ENCODE data around the gene MBNL2.

Gene MBNL2

GRCh38 chr13:97353927-97354675 lies 132.0 kb downstream of the MBNL2 start:
- DNase-seq: no peak

GRCh38 chr13:97354808-97355207 lies 132.7 kb downstream of the MBNL2 start:
- no peak for DNase-seq

- no peak for DNase-seq
Observed at GRCh38 chr13:97356592-97356991, 134.5 kb downstream of the MBNL2 start.

- DNase-seq: peak; percentile 57
Observed at GRCh38 chr13:97359181-97360057, 137.3 kb downstream of the MBNL2 start.

- no peak for DNase-seq
Observed at GRCh38 chr13:97360610-97361009, 138.5 kb downstream of the MBNL2 start.

- no peak for DNase-seq
Observed at GRCh38 chr13:97364031-97364430, 141.9 kb downstream of the MBNL2 start.

- no peak for DNase-seq
Observed at GRCh38 chr13:97364827-97365226, 142.7 kb downstream of the MBNL2 start.

- no peak for DNase-seq
Observed at GRCh38 chr13:97366172-97366688, 144.1 kb downstream of the MBNL2 start.

GRCh38 chr13:97367016-97367822 lies 145.1 kb downstream of the MBNL2 start:
- DNase-seq: no peak

- DNase-seq: no peak
Observed at GRCh38 chr13:97369261-97369893, 147.2 kb downstream of the MBNL2 start.

GRCh38 chr13:97371486-97372109 lies 149.5 kb downstream of the MBNL2 start:
- DNase-seq: no peak

- no peak for DNase-seq
Observed at GRCh38 chr13:97372936-97373335, 150.8 kb downstream of the MBNL2 start.

- no peak for DNase-seq
Observed at GRCh38 chr13:97373787-97374186, 151.7 kb downstream of the MBNL2 start.

- no peak for DNase-seq
Observed at GRCh38 chr13:97376981-97377380, 154.8 kb downstream of the MBNL2 start.

GRCh38 chr13:97379386-97379785 lies 157.3 kb downstream of the MBNL2 start:
- no peak for DNase-seq

- DNase-seq: no peak
Observed at GRCh38 chr13:97380696-97381095, 158.6 kb downstream of the MBNL2 start.

GRCh38 chr13:97381189-97381588 lies 159.1 kb downstream of the MBNL2 start:
- DNase-seq: no peak

GRCh38 chr13:97382276-97382675 lies 160.1 kb downstream of the MBNL2 start:
- DNase-seq: no peak

GRCh38 chr13:97384371-97384770 lies 162.2 kb downstream of the MBNL2 start:
- no peak for DNase-seq

GRCh38 chr13:97385146-97385545 lies 163.0 kb downstream of the MBNL2 start:
- DNase-seq: no peak

- DNase-seq: no peak
Observed at GRCh38 chr13:97385854-97386253, 163.7 kb downstream of the MBNL2 start.
